Lower leg skin (tissue), 4 donors: Measurements from ENCODE around the gene TAF1A. TPM values are rescaled to one million over a fixed set of nuclear protein-coding genes. Genes with fewer than 3 reads are reported as not detected.

Experiments used
- DNase-seq, 2 donors: peaks; one replicate each; pipeline ENCODE4 v3.0.0-alpha.2; 2019; ENCODE audit warnings: low spot score in 2 of 2
- H3K4me3 ChIP-seq: fragments of 200-600 bp; sonication (generic); 2 replicates; pipeline ENCODE4 v1.5.1; 2017; ENCODE audit warnings: mild to moderate bottlenecking, low read depth; ENCODE audit not compliant: poor library complexity, severe bottlenecking
- POLR2A ChIP-seq, 2 donors: fragments of 450-650 bp; IDR thresholded peaks; one replicate each; pipeline ENCODE4 v1.6.1; 2016 to 2017; ENCODE audit warnings: antibody characterized with exemption in 2 of 2, mild to moderate bottlenecking in 1 of 2, moderate library complexity in 1 of 2
- WGBS, 2 donors: methylation state at CpG; one replicate each; pipeline ENCODE4 v1.1.5; 2018; 5-methylcytosine and 5-hydroxymethylcytosine counted together
- intact Hi-C: fragments of 100-400 bp; cut with DNase I; formaldehyde crosslinking; loops from one replicate; pipeline ENCODE4 v1.15.0; 2023; ENCODE audit warnings: low total_unique reads
- total RNA-seq, 4 donors: library from RNA; depleted of rRNA; stranded (reverse); fragments of >200 nt; gene quantifications; one replicate each; pipeline ENCODE4 v1.1.0, GENCODE V29; 2016
- TF ChIP-seq, protein P1 (sequence below), 3 donors: fragments of 450-650 bp; IDR thresholded peaks; one replicate each; pipeline ENCODE4 v1.5.1; 2016; ENCODE audit warnings: antibody characterized with exemption in 3 of 3, mild to moderate bottlenecking in 3 of 3, moderate library complexity in 2 of 3

The TAF1A gene
- total RNA-seq, 4 donors from 2014 or later = 1.3 to 7.3 (median 2.2) TPM

DNA sequence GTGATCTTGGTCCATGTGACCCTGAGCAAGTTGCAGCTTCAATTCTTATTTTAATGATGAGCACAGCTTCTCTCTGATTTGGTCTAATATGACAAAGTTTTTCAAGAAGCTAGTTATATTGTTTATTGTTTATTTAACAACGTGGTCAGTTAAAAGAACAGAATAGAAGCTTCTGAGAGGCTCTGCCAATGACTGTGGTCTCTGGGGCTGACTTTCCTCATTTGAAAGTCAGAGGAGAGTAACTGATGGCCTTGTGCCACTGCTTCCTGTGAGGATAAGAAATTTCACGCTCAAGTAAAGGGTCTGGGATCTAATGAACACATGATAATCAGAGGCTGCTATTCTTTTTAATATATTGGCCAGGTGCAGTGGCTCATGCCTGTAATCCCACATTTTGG is 49.1 kb downstream of the TAF1A start:
- TF ChIP-seq POLR2A (IDR thresholded peaks at IDR 0.05) = no peak
- TF ChIP-seq, protein P1, sequence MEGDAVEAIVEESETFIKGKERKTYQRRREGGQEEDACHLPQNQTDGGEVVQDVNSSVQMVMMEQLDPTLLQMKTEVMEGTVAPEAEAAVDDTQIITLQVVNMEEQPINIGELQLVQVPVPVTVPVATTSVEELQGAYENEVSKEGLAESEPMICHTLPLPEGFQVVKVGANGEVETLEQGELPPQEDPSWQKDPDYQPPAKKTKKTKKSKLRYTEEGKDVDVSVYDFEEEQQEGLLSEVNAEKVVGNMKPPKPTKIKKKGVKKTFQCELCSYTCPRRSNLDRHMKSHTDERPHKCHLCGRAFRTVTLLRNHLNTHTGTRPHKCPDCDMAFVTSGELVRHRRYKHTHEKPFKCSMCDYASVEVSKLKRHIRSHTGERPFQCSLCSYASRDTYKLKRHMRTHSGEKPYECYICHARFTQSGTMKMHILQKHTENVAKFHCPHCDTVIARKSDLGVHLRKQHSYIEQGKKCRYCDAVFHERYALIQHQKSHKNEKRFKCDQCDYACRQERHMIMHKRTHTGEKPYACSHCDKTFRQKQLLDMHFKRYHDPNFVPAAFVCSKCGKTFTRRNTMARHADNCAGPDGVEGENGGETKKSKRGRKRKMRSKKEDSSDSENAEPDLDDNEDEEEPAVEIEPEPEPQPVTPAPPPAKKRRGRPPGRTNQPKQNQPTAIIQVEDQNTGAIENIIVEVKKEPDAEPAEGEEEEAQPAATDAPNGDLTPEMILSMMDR (IDR thresholded peaks at IDR 0.05) = no peak
- H3K4me3 ChIP-seq = no peak overlapping the region
- intact Hi-C loops = no loop called here
- DNase-seq = peak in 1 of 2 donors; percentile 21
- WGBS, 2 donors = 55 to 62% methylated on average over 2 of the region's 2 CpGs

DNA sequence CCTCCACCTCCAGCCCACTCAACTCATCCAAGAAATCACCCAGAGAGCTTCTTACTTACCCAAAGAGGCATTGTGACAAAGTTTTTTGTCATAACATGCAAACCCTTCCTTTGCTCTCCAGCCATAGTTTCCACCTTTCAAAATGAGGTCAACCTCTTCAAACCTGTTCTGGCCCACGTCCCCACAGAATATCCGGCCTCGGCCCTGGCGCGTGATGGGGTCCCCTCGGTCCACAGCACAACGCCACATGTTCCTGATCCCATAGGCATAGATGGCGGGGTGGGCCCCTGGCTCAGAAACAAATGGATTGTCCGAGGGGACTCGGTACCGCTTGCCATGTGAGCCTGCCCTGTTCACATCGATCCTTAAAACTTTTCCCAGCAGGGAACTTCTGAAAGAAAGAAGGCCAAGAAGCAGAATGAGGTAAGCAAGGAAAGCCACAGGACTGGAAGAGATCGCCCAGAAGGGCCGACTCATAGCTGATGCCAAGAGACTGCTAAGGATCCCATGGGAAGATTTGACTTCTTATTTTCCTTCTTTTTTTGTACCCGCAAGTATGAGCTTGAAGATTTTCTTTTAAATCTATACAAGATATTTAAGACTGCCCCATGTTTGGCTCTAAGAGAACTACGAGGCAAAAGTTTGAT is 49.7 kb downstream of the TAF1A start:
- DNase-seq = peak in 1 of 2 donors; percentile 45
- 72 to 78% methylated on average over 16 of the region's 16 CpGs for WGBS, 2 donors
- H3K4me3 ChIP-seq = no peak overlapping the region
- no peak for TF ChIP-seq POLR2A (IDR thresholded peaks at IDR 0.05)
- TF ChIP-seq, protein P1 (IDR thresholded peaks at IDR 0.05) = no peak
- intact Hi-C loops = no loop called here

DNA sequence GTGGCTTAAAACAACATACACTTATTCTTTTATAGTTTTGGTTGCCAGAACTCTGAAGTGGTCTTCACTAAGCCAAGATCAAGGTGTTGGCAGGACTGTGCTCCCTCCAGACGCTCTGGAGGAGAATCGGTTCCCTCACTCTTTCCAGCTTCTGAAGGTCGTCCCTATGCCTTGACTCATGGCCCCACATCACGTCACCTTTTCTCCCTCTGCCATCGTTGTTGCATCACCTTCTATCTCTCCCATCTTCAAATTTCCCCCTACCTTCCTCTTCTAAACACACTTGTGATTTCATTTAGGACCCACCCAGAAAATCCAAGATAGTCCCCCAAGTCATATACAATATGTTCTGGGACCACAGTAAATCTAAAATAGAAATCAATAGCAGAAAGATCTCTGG is 54.3 kb downstream of the TAF1A start:
- peak in 1 of 2 donors; percentile 14 for DNase-seq
- intact Hi-C loops = no loop called here
- H3K4me3 ChIP-seq = no peak overlapping the region
- TF ChIP-seq POLR2A (IDR thresholded peaks at IDR 0.05) = no peak
- TF ChIP-seq, protein P1 (IDR thresholded peaks at IDR 0.05) = no peak
- WGBS, 2 donors = 89 to 92% methylated on average over 5 of the region's 5 CpGs

DNA sequence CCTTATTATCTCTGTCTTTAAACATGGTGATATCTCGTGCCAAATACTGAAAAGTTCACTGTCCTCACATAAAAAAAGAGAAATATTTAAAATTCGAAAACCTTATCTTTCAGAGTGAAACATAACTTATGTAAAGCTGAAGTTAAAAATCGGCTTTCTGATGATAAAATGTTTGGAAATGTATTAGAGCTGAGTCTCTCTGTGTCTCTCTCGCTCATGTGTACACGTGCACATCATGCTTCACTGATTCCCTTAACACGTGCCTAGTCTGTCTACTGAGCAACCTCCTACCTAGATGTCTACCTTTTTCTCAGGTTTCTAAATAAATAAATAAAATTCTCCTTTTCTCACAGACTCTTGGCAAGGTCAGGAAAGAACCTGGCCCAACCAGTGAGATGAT is 58.9 kb downstream of the TAF1A start:
- WGBS, 2 donors = 81 to 90% methylated on average over 6 of the region's 6 CpGs

DNA sequence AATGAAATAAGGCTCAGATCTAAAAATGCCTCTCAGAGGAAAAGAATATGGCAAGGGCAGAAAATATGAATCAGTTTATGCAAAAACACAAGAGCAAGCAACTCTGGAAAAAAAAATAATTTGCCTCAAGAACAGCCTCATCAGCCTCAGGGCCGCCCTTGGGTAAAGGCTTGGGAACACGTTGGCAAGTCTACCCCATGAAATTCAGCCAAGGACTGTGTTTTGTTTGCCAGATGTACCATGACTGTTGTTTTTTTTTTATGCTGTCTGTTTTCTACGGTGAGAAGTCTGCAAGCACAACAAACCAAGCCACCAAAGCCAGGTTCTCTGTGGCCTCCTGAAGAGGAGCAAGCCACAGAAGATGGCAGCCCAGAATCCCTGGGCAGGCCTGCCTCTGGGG is 59.8 kb downstream of the TAF1A start:
- H3K4me3 ChIP-seq = no peak overlapping the region
- intact Hi-C loops = no loop called here
- no peak for TF ChIP-seq POLR2A (IDR thresholded peaks at IDR 0.05)
- TF ChIP-seq, protein P1 (IDR thresholded peaks at IDR 0.05) = no peak
- no peak for DNase-seq
- WGBS, 2 donors = 38 to 60% methylated on average over 3 of the region's 3 CpGs

More for the DNA sequence above, 58.9 kb downstream of the TAF1A start:
- intact Hi-C loops = no loop called here
- TF ChIP-seq POLR2A (IDR thresholded peaks at IDR 0.05) = no peak
- TF ChIP-seq, protein P1 (IDR thresholded peaks at IDR 0.05) = no peak
- no peak for DNase-seq
- H3K4me3 ChIP-seq = no peak overlapping the region

DNA sequence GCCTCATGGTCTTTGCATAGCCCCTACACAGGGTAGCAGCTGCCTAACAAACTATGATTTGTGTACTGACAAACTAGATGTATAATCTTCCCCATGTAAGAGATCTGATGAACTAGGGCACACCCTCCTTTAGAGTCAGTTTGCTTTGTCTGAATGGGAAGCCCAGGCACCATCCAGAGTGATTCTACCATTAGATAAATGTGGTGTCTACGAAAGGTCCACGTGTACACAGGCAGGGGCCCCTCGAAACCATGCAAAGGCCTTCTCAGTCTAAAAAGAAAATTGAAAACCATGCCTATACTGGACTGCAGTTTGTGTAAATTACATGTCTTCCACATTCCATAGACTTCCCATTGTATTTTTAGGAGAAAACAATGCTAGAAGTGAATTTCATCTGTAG is 60.6 kb downstream of the TAF1A start:
- DNase-seq = no peak
- no peak for TF ChIP-seq POLR2A (IDR thresholded peaks at IDR 0.05)
- TF ChIP-seq, protein P1 (IDR thresholded peaks at IDR 0.05) = no peak
- intact Hi-C loops = no loop called here
- H3K4me3 ChIP-seq = no peak overlapping the region
- WGBS, 2 donors = 88 to 95% methylated on average over 3 of the region's 3 CpGs
